NCI-H2081 (cell line): ENCODE measurements around the gene AKAP7.
"Not testable (repeated sequence)": the region's sequence is repeated elsewhere in the genome, so short reads cannot be mapped to it uniquely, and the experiment has no call there.

Source experiments
- DNase-seq, 2 experiments: peaks; one replicate each; lab custom pipeline; 2025; lab: John Stamatoyannopoulos, UW

AKAP7 gene

GRCh38 chr6:131293472-131293911, 158.2 kb downstream of the AKAP7 start:
- DNase-seq = no peak

GRCh38 chr6:131295081-131295480, 159.8 kb downstream of the AKAP7 start:
- no peak for DNase-seq

- DNase-seq = not testable (repeated sequence)
These were observed 165.6 kb downstream of the AKAP7 start for GRCh38 chr6:131300826-131301225.

GRCh38 chr6:131303338-131303930, 168.2 kb downstream of the AKAP7 start:
- no peak for DNase-seq

DNA sequence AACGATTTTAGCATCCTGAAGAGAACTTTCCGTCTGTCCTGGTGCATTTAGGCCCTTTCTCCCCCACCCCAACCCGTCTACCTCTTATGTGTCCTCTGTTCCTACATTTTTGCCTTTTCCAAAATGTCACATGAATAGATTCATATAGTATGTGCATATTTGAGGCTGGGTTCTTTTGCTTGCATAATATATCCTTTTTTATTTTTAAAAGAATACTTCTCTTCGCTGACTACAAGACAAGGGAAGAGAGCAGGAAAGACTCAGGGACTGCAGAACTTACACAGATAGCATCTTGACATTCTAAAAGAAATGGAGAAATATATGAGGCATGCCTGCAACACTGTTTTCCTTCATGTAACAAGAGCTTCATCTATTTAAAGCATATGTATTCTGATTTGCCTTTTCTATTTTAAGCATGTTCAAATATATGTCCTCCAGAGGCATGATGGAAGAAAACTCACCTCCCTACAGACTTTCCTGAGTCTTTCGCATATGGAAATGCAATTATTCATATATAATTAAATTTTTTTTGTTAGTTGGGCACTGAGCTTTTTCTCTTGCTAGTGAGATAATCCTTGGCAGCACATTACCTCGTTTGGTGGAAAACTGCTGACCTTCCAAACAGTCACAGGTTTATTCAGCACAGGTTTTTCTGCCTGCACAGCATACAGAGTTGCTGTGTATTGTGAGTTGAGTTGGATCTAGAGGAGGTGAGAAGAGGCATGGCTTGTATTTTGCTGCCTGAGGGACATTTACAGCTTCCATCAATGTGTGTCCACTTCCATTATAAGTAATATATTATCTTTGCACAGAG, 170.0 kb downstream of the AKAP7 start:
- no peak for DNase-seq

- DNase-seq = no peak
These were observed 174.2 kb downstream of the AKAP7 start for GRCh38 chr6:131309437-131309836.

DNA sequence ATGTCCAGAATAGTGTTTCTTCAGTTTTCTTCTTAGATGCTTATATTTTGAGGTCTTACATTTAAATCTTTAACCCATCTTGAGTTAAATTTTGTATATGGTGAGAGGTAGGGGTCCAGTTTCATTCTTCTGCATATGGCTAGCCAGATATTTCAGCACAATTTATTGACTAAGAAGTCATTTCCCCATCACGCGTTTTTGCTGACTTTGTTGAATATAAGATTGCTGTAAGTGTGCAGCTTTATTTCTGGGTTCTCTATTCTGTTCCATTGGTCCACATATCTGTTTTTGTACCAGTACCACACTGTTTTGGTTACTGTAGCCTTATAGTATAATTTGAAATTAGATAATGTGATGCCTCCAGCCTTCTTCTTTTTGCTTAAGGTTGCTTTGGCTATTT, 179.6 kb downstream of the AKAP7 start:
- no peak for DNase-seq

DNA sequence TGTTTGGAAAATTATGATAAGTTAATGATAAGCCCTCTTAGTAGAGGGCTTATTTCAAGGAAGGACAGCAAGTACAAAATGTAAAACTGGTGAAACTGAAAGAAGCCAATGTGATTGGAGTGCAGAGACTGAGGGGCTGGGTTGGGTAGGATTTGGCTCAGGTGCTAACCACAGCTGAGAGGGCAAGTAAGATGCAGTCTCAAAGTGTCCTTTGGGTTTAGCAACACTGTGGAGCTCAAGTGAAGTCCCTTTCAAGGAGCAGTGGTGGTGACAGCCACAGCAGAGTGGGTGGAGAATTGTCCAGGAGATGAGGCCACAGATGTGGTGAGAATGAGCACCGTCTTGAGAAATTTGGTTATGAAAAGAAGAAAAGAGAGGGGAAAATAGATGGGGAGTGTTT, 181.4 kb downstream of the AKAP7 start:
- DNase-seq = no peak

DNA sequence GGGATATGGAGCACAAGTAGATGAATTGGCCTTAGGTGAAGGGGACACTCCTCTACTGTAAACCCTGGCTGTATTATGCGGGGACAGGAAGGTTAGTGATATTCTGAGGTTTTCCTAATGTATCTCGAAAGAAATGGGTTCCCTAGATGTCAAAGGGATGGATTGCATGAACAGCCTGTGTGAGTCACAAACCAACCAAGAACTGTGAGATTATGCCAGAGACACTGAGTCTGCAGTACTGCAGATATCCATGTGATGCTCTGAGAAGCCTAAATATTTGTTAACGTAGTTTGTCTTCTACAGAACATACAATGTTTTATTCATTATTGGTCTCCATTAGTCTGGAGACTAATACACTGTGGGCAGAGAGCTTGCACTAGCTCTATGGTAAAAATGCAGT, 182.2 kb downstream of the AKAP7 start:
- no peak for DNase-seq

DNA sequence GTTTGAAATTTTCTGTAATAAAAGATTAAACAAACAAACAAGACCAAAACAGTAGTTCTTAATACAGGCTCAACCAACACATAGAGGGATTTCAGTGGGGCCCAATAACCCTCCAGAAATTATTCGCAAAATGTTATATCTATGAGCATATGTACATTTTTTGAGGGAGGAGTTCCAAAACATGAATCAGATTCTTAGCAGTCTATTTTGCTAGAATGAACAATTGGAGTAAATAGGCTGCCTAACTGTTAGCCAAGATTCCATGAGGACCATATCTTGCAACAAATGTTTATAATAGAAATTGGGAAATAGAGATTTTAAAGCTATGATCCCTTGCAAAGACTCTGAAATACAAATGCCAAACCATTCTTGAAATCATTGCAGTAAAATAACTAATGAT, 186.3 kb downstream of the AKAP7 start:
- no peak for DNase-seq

GRCh38 chr6:131322125-131322524, 186.9 kb downstream of the AKAP7 start:
- no peak for DNase-seq

- not testable (repeated sequence) for DNase-seq
These were observed 190.4 kb downstream of the AKAP7 start for GRCh38 chr6:131325669-131326068.

DNA sequence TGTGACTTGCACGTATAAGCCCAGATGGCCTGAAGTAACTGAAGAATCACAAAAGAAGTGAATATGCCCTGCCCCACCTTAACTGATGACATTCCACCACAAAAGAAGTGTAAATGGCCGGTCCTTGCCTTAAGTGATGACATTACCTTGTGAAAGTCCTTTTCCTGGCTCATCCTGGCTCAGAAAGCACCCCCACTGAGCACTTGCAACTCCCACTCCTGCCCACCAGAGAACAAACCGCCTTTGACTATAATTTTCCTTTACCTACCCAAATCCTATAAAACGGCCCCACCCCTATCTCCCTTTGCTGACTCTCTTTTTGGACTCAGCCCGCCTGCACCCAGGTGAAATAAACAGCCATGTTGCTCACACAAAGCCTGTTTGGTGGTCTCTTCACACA, 193.5 kb downstream of the AKAP7 start:
- DNase-seq = not testable (repeated sequence)

DNA sequence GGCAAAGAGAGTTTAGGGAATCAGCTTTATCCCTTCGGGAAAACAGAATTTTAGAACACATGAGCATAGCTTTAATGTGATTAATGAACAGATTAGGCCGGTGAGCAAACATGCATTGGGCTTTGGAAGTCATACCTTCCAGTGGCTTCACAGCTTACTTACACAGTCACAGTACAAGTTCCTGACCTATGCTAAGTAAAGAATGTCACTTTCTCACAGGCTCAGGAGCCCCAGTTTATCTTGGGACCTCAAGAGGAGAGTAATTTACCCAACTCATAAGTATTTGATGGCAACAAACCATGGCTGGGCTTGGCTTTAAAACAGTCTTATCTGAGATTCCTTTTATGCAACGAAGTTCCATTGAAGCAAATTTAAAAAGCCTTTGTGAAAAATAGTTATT, 195.9 kb downstream of the AKAP7 start:
- DNase-seq = no peak

DNA sequence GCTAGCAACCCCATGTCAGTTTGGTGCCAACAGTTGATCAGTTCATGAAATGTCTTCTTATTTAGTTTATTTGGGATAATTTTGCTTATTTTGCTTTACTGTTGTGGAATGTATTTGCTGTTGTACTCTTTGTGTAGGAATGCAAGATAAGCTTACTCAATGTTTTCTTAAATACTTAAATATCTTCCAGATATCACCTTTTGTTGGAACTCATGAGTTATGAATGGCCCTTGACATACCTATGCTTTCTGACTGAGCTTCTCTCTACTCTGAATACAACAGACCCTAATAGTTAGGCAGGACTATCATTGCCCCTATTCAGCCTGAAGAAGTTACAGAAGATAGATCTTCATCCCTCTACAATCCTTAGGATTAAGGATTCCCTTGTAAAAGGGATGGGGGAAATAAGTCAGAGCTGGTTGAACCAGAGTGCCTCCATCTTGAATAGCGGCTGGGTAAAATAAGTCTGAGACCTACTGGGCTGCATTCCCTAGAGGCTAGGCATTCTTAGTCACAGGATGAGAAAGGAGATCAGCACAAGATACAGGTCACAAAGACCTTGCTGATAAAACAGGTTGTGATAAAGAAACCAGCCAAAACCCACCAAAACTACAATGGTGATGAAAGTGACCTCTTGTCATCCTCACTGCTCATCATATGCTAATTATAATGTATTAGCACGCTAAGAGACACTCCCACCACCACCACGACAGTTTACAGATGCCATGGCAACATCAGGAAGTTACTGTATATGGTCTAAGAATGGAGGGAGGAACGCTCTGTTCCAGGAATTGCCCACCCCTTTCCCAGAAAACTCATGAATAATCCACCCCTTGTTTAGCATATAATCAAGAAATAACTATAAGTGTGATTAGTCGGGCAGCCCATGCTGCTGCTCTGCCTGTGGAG, 196.9 kb downstream of the AKAP7 start:
- DNase-seq = no peak
